CD8-positive, alpha-beta memory T cell (primary cell): ENCODE data around the gene C17orf113. TPM values are rescaled to one million over a fixed set of nuclear protein-coding genes. Genes with fewer than 3 reads are reported as not detected.

Experiments
- CTCF ChIA-PET: fragments of 350-600 bp; sonication (Branson Sonifier 250); formaldehyde crosslinking; loops from one replicate; lab custom pipeline; 2021; ENCODE audit warnings: antibody characterized with exemption; lab: Charles Lee
- POLR2A ChIA-PET: fragments of 350-600 bp; sonication (Branson Sonifier 250); formaldehyde crosslinking; loops from one replicate; lab custom pipeline; 2021; ENCODE audit warnings: antibody characterized with exemption; lab: Charles Lee
- DNase-seq, 5 donors: peaks; one replicate each; pipeline versions ENCODE4 v3.0.0 to v3.0.0-alpha.2; 2020 to 2022; ENCODE audit warnings: mixed read lengths in 1 of 5
- H3K27ac ChIP-seq: one replicate; pipeline ENCODE4 v1.7.0; 2013; ENCODE audit warnings: low read depth, mild to moderate bottlenecking, low read length, moderate library complexity
- H3K27me3 ChIP-seq: 2 replicates; pipeline ENCODE4 v1.7.0; 2013; ENCODE audit warnings: low read length, mild to moderate bottlenecking; ENCODE audit not compliant: insufficient read depth, poor library complexity, severe bottlenecking
- H3K36me3 ChIP-seq: 2 replicates; pipeline ENCODE4 v1.7.0; 2013; ENCODE audit warnings: mild to moderate bottlenecking, low read length, moderate library complexity; ENCODE audit not compliant: insufficient read depth
- H3K4me1 ChIP-seq: 2 replicates; pipeline ENCODE4 v1.7.0; 2013; ENCODE audit warnings: mild to moderate bottlenecking, low read length, moderate library complexity; ENCODE audit not compliant: insufficient read depth
- H3K4me3 ChIP-seq: 2 replicates; pipeline ENCODE4 v1.7.0; 2013; ENCODE audit warnings: mild to moderate bottlenecking, low read length
- H3K9me3 ChIP-seq: 2 replicates; pipeline ENCODE4 v1.7.0; 2013; ENCODE audit warnings: mild to moderate bottlenecking, low read length
- H3K27ac Mint-ChIP-seq, 8 donors: one replicate each; pipeline ENCODE4 v1.8.0; 2020 to 2021; ENCODE audit warnings: mixed read lengths in 8 of 8, mild to moderate bottlenecking in 6 of 8, inconsistent platforms in 3 of 8, moderate library complexity in 3 of 8
- H3K27me3 Mint-ChIP-seq, 2 donors: one replicate each; pipeline ENCODE4 v1.8.0; 2020 to 2021; ENCODE audit warnings: mixed read lengths in 2 of 2, mild to moderate bottlenecking in 1 of 2, moderate library complexity in 1 of 2
- H3K36me3 Mint-ChIP-seq, 3 donors: one replicate each; pipeline ENCODE4 v1.8.0; 2020 to 2021; ENCODE audit warnings: mixed read lengths in 3 of 3, inconsistent platforms in 1 of 3, mild to moderate bottlenecking in 1 of 3
- H3K4me1 Mint-ChIP-seq, 3 donors: one replicate each; pipeline ENCODE4 v1.8.0; 2020 to 2021; ENCODE audit warnings: mixed read lengths in 3 of 3, inconsistent platforms in 1 of 3, mild to moderate bottlenecking in 1 of 3
- H3K4me3 Mint-ChIP-seq, 7 donors: one replicate each; pipeline ENCODE4 v1.8.0; 2020 to 2021; ENCODE audit warnings: mixed read lengths in 7 of 7, mild to moderate bottlenecking in 6 of 7, moderate library complexity in 4 of 7, inconsistent platforms in 2 of 7
- H3K9me3 Mint-ChIP-seq, 5 donors: one replicate each; pipeline ENCODE4 v1.8.0; 2020 to 2022; ENCODE audit warnings: mixed read lengths in 5 of 5, mild to moderate bottlenecking in 3 of 5, moderate library complexity in 2 of 5, inconsistent platforms in 1 of 5
- polyA plus RNA-seq: library from polyadenylated mRNA; unstranded; fragments of 300-500 nt; fragmentation: Illumina TruSeq; gene quantifications from one replicate; pipeline ENCODE4 v1.2.3, GENCODE V29; 2021
- total RNA-seq, 2 experiments: library from RNA; stranded (reverse); gene quantifications; one replicate each; pipeline ENCODE4 v1.2.3, GENCODE V29; 2021

The C17orf113 gene
- total and polyA plus RNA-seq, 3 experiments from 2014 or later: 0.10 to 0.20 (median 0.15) TPM

- DNase-seq: peak in 1 of 5 donors; percentile 54
- ChIA-PET CTCF (interaction anchor here (0.8 to 5.5 kb wide), 10 partner anchors 15 to 101 kb away, joined by 3 to 57 read pairs (median 3); no protein-coding TSS in a partner anchor), POLR2A (no interaction called here)
- Histone ChIP-seq H3K9me3 (no peaks in the 10 kb centered on the region), H3K4me3 (no peak overlapping the region), H3K36me3 (no peaks in the 10 kb centered on the region), H3K27ac (no peak overlapping the region), H3K27me3 (no peaks in the 10 kb centered on the region), H3K4me1 (peaks cover 12% of the 10 kb centered on the region)
- H3K4me1 Mint-ChIP-seq: peaks cover 5 to 9% (median 9%) of the 10 kb centered on the region in 3 donors
- no peaks in the 10 kb centered on the region for H3K9me3 Mint-ChIP-seq
- H3K27me3 Mint-ChIP-seq: peaks cover 13 to 14% of the 10 kb centered on the region in 2 donors
- peak overlapping the region in 1 of 8 donors; percentile 26 for H3K27ac Mint-ChIP-seq
- no peaks in the 10 kb centered on the region for H3K36me3 Mint-ChIP-seq
- H3K4me3 Mint-ChIP-seq: no peak overlapping the region
Observed at GRCh38 chr17:42065201-42065600, 14.8 kb upstream of the C17orf113 start.

DNA sequence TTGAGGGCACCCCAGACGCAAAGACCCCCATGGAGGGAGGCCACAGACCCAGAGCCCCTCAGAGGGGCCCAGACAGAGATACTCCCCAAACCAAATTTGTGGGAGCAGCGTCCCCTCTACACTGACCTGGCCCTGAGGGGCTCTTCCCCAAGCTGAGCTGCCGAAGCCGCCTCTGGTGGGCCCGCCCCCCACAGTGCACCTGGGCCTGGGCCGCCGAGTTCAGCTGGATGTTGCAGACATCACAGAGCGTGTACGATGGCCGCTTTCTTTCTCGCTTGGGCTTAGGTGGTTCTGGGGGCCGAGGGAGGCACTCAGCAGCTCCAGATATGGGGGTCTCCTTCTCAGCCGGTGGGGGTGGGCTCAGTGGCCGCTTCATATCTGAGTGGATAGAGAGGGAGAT, 12.3 kb upstream of the C17orf113 start:
- DNase-seq: no peak
- peaks cover 5 to 9% (median 9%) of the 10 kb centered on the region in 3 donors for H3K4me1 Mint-ChIP-seq
- H3K36me3 Mint-ChIP-seq: no peaks in the 10 kb centered on the region
- Histone ChIP-seq H3K36me3 (no peaks in the 10 kb centered on the region), H3K4me3 (no peak overlapping the region), H3K4me1 (peaks cover 12% of the 10 kb centered on the region), H3K27ac (no peak overlapping the region), H3K27me3 (no peaks in the 10 kb centered on the region), H3K9me3 (no peaks in the 10 kb centered on the region)
- ChIA-PET CTCF (interaction anchor here (1.6 kb wide), 1 partner anchor 37 kb away, joined by 7 read pairs; no protein-coding TSS in a partner anchor), POLR2A (no interaction called here)
- peaks cover 8 to 18% of the 10 kb centered on the region in 2 donors for H3K27me3 Mint-ChIP-seq
- H3K4me3 Mint-ChIP-seq: no peak overlapping the region
- no peak overlapping the region for H3K27ac Mint-ChIP-seq
- no peaks in the 10 kb centered on the region for H3K9me3 Mint-ChIP-seq

DNA sequence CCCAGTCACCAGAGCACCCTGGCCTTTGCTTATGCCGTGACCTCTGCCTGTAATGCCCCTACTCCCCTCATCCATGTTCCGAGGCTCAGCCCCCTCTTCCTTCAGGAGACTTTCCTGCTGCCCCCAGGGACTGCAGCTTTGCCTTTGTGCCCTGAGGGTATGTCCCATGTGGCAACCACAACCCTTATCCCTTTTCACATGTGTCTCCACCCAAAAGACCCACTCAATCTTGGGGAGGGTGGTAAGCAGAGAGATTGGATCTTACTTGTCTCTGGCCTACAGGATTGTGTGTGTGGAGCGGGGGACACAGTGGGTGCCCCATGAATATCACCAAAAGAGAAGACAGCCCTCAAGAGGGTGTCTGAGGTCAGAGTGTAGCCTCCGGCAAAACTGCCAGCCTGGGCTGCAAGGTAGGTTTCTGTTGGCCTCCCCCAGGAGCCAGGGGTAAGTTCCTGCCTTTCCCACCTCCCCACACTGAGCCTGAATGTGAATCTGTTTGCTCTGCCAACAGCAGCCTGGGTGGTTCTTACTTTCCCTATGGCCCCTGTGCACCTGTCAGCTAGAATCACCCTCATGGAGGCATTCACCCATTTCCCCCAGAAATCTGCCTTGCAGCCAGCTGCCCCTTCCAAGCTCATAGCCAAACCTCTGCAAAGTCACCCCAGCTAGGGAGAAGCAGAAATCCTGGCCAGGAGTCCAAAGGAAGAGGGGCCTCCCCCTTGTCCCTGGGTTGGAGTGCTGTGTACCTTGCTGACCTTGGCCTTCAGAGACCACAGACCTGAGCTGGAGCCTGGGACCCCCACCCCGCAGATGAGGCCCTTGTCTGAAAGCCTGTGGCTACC, 11.5 kb upstream of the C17orf113 start:
- Histone ChIP-seq H3K36me3 (no peaks in the 10 kb centered on the region), H3K4me3 (no peak overlapping the region), H3K27me3 (no peaks in the 10 kb centered on the region), H3K27ac (no peak overlapping the region), H3K4me1 (peaks cover 12% of the 10 kb centered on the region), H3K9me3 (no peaks in the 10 kb centered on the region)
- peaks cover 12 to 21% of the 10 kb centered on the region in 2 donors for H3K27me3 Mint-ChIP-seq
- ChIA-PET CTCF (interaction anchor here (1.6 kb wide), 1 partner anchor 36 kb away, joined by 7 read pairs; no protein-coding TSS in a partner anchor), POLR2A (no interaction called here)
- H3K9me3 Mint-ChIP-seq: no peaks in the 10 kb centered on the region
- no peaks in the 10 kb centered on the region for H3K36me3 Mint-ChIP-seq
- peak overlapping the region in 1 of 8 donors; percentile 63 for H3K27ac Mint-ChIP-seq
- H3K4me1 Mint-ChIP-seq: peaks cover 5 to 9% (median 9%) of the 10 kb centered on the region in 3 donors
- DNase-seq: no peak
- H3K4me3 Mint-ChIP-seq: no peak overlapping the region

DNA sequence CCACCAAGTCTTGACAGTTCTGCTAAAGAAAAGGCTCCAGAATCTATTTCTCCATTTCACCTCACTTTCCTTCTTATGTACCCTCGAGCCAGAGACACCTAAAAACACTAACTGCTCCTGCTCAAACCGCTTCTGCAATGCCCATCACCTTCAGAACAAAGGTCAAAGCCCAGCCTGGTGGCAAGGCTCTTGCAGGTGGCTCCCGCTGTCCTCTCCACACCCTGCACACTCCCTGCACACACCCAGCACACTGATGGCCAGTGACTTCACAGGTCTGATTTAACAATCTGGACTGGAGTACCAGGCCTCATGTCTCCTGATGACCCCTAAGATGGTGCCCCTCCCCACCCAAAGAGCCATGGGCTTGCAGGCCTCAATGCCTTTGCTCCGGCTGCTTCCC, 9.8 kb upstream of the C17orf113 start:
- no peaks in the 10 kb centered on the region for H3K36me3 Mint-ChIP-seq
- H3K27me3 Mint-ChIP-seq: peaks cover 21 to 25% of the 10 kb centered on the region in 2 donors
- H3K36me3 ChIP-seq: no peaks in the 10 kb centered on the region
- peaks cover 5 to 9% (median 9%) of the 10 kb centered on the region in 3 donors for H3K4me1 Mint-ChIP-seq
- ChIA-PET POLR2A (no interaction called here), CTCF (no interaction called here)
- H3K27ac Mint-ChIP-seq: no peak overlapping the region
- no peak overlapping the region for H3K27ac ChIP-seq
- no peaks in the 10 kb centered on the region for H3K9me3 Mint-ChIP-seq
- no peak for DNase-seq
- H3K27me3 ChIP-seq: no peaks in the 10 kb centered on the region
- peaks cover 12% of the 10 kb centered on the region for H3K4me1 ChIP-seq
- no peaks in the 10 kb centered on the region for H3K9me3 ChIP-seq
- H3K4me3 ChIP-seq: no peak overlapping the region
- H3K4me3 Mint-ChIP-seq: no peak overlapping the region

- H3K9me3 Mint-ChIP-seq: no peaks in the 10 kb centered on the region
- POLR2A ChIA-PET: no interaction called here
- H3K4me3 Mint-ChIP-seq: no peak overlapping the region
- DNase-seq: no peak
- no peaks in the 10 kb centered on the region for H3K36me3 Mint-ChIP-seq
- H3K27ac Mint-ChIP-seq: no peak overlapping the region
- Histone ChIP-seq H3K4me3 (no peak overlapping the region), H3K27ac (no peak overlapping the region), H3K27me3 (no peaks in the 10 kb centered on the region), H3K9me3 (no peaks in the 10 kb centered on the region), H3K36me3 (no peaks in the 10 kb centered on the region), H3K4me1 (peaks cover 12% of the 10 kb centered on the region)
- peaks cover 5 to 9% (median 9%) of the 10 kb centered on the region in 3 donors for H3K4me1 Mint-ChIP-seq
- H3K27me3 Mint-ChIP-seq: peaks cover 23 to 29% of the 10 kb centered on the region in 2 donors
- CTCF ChIA-PET: interaction anchor here (1.5 kb wide), 1 partner anchor 98 kb away, joined by 5 read pairs; no protein-coding TSS in a partner anchor
Observed at GRCh38 chr17:42059815-42060214, 9.4 kb upstream of the C17orf113 start.

DNA sequence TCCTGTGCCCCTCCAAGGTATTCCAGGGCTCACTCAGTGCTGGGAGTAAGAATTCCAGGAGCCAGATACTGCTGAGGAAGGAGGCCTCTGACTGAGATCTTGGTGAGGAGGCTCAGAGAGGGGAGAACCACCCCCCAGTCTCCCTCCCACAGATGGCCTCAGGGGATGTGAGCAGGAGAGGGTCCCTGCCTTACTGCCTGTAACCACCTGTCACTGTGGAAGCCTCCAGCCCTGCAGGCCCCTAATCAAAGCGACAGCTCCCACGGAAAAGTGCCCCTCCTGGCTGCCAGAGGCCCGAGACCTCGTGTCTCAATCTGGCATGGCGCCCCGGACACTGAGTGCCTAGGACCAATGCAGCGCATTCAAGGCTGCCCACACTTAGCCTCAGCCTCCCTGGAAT, 7.7 kb upstream of the C17orf113 start:
- Mint-ChIP-seq H3K4me3 (no peak overlapping the region), H3K27me3 (peaks cover 25 to 42% of the 10 kb centered on the region in 2 donors), H3K9me3 (no peaks in the 10 kb centered on the region), H3K36me3 (no peaks in the 10 kb centered on the region), H3K4me1 (no peaks in the 10 kb centered on the region), H3K27ac (no peak overlapping the region)
- Histone ChIP-seq H3K36me3 (no peaks in the 10 kb centered on the region), H3K27ac (no peak overlapping the region), H3K4me1 (peaks cover 2% of the 10 kb centered on the region), H3K9me3 (no peaks in the 10 kb centered on the region), H3K27me3 (peaks cover 1% of the 10 kb centered on the region), H3K4me3 (no peak overlapping the region)
- ChIA-PET CTCF (interaction anchor here (1.0 to 1.5 kb wide), 2 partner anchors 10 to 96 kb away, joined by 3 to 5 read pairs; no protein-coding TSS in a partner anchor), POLR2A (interaction anchor here (0.6 kb wide), 1 partner anchor 12 kb away, joined by 6 read pairs; no protein-coding TSS in a partner anchor)
- DNase-seq: no peak

GRCh38 chr17:42056635-42057034, 6.2 kb upstream of the C17orf113 start:
- H3K4me1 ChIP-seq: no peaks in the 10 kb centered on the region
- H3K27me3 ChIP-seq: peaks cover 9% of the 10 kb centered on the region
- Mint-ChIP-seq H3K4me1 (no peaks in the 10 kb centered on the region), H3K27me3 (peaks cover 24 to 53% of the 10 kb centered on the region in 2 donors), H3K9me3 (no peaks in the 10 kb centered on the region), H3K36me3 (no peaks in the 10 kb centered on the region), H3K27ac (no peak overlapping the region), H3K4me3 (no peak overlapping the region)
- DNase-seq: no peak
- H3K9me3 ChIP-seq: no peaks in the 10 kb centered on the region
- ChIA-PET CTCF (no interaction called here), POLR2A (no interaction called here)
- no peak overlapping the region for H3K27ac ChIP-seq
- H3K4me3 ChIP-seq: no peak overlapping the region
- no peaks in the 10 kb centered on the region for H3K36me3 ChIP-seq

DNA sequence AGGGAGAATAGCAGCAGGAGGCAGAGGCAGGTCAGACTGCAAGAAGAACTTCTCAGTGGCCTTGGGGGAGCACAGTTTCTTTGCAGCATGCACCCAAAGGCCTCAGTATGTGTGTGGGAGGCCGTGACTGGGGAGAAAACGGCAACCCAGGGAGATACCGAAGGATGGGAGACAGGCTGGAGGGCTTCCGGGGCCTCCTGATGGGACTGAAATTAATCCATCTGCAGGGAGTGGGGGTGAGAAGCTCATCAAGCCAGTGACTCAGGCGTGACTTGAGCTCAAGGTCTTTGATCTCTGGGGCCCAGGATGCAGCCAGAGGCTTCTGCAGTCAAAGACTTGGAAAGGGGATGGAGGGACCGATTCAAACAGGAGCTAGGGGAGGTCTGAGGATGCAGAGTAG, 5.1 kb upstream of the C17orf113 start:
- Mint-ChIP-seq H3K4me1 (peaks cover 3 to 6% (median 6%) of the 10 kb centered on the region in 3 donors), H3K9me3 (no peaks in the 10 kb centered on the region), H3K36me3 (no peaks in the 10 kb centered on the region), H3K27me3 (peaks cover 32 to 62% of the 10 kb centered on the region in 2 donors), H3K4me3 (no peak overlapping the region), H3K27ac (peak overlapping the region in 1 of 8 donors; percentile 79)
- no peak overlapping the region for H3K4me3 ChIP-seq
- H3K9me3 ChIP-seq: no peaks in the 10 kb centered on the region
- ChIA-PET CTCF (interaction anchor here (1.3 kb wide), 1 partner anchor 10 kb away, joined by 4 read pairs; no protein-coding TSS in a partner anchor), POLR2A (no interaction called here)
- H3K36me3 ChIP-seq: no peaks in the 10 kb centered on the region
- H3K4me1 ChIP-seq: peaks cover 7% of the 10 kb centered on the region
- no peak for DNase-seq
- no peak overlapping the region for H3K27ac ChIP-seq
- H3K27me3 ChIP-seq: peaks cover 17% of the 10 kb centered on the region
